ENCODE results near the gene NIPAL1.

The NIPAL1 gene

GRCh38 chr4:48041535-48042137 is 25.1 kb downstream of the NIPAL1 start:
- H3K27me3 ChIP-seq (ENCODE audit: low read depth, low read length) = peaks cover 3% of the 10 kb centered on the region
- no peak overlapping the region for H3K4me3 ChIP-seq (ENCODE audit: low read depth in 1 of 2, low read length in 2 of 2)
- no peaks in the 10 kb centered on the region for H3K36me3 ChIP-seq (ENCODE audit: control insufficient read depth in 1 of 2, insufficient read depth in 2 of 2, low read length in 2 of 2)
- H3K27ac ChIP-seq (ENCODE audit: low read length) = no peak overlapping the region
- H3K4me1 ChIP-seq (ENCODE audit: control insufficient read depth in 1 of 2, insufficient read depth in 2 of 2, low read length in 2 of 2) = no peaks in the 10 kb centered on the region
- no peaks in the 10 kb centered on the region for H3K9me3 ChIP-seq (ENCODE audit: control insufficient read depth in 1 of 2, low read length in 2 of 2)

DNA sequence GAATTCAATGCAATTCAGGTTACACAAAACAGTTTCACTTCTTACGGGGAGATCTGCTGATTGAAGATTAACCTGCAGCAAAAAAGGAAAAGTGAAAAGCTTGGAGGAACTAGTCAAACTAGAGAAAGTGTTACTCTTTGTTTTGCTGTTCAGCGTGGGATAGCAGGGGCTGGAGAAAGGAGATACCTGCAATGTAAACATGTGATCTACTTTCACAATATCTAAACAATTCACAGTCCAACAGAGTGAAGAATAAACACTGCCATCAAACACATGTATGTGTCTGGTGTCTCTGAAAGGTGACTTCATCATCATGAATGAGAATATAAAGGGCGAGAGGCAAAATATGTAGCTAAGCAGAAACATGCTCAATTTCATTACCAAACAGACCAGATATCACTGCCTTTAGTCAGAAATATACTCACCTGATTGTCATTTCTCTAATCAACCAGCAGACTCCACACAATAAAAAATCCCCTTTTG is 26.4 kb downstream of the NIPAL1 start:
- Histone ChIP-seq H3K36me3 (ENCODE audit: control insufficient read depth in 1 of 2, insufficient read depth in 2 of 2, low read length in 2 of 2) (no peaks in the 10 kb centered on the region), H3K4me1 (ENCODE audit: control insufficient read depth in 1 of 2, insufficient read depth in 2 of 2, low read length in 2 of 2) (peaks cover 0 to 5% of the 10 kb centered on the region in 2 donors), H3K27ac (ENCODE audit: low read length) (no peak overlapping the region), H3K4me3 (ENCODE audit: low read depth in 1 of 2, low read length in 2 of 2) (no peak overlapping the region), H3K27me3 (ENCODE audit: low read depth, low read length) (peaks cover 5% of the 10 kb centered on the region), H3K9me3 (ENCODE audit: control insufficient read depth in 1 of 2, low read length in 2 of 2) (no peaks in the 10 kb centered on the region)

GRCh38 chr4:48043504-48043903 is 26.9 kb downstream of the NIPAL1 start:
- H3K27me3 ChIP-seq (ENCODE audit: low read depth, low read length) = peaks cover 5% of the 10 kb centered on the region

GRCh38 chr4:48044298-48044697 is 27.7 kb downstream of the NIPAL1 start:
- H3K4me3 ChIP-seq (ENCODE audit: low read depth in 1 of 2, low read length in 2 of 2) = no peak overlapping the region
- no peaks in the 10 kb centered on the region for H3K9me3 ChIP-seq (ENCODE audit: control insufficient read depth in 1 of 2, low read length in 2 of 2)
- peaks cover 0 to 5% of the 10 kb centered on the region in 2 donors for H3K4me1 ChIP-seq (ENCODE audit: control insufficient read depth in 1 of 2, insufficient read depth in 2 of 2, low read length in 2 of 2)
- H3K27ac ChIP-seq (ENCODE audit: low read length) = no peak overlapping the region
- no peaks in the 10 kb centered on the region for H3K36me3 ChIP-seq (ENCODE audit: control insufficient read depth in 1 of 2, insufficient read depth in 2 of 2, low read length in 2 of 2)
- peaks cover 5% of the 10 kb centered on the region for H3K27me3 ChIP-seq (ENCODE audit: low read depth, low read length)

More at GRCh38 chr4:48043504-48043903, 26.9 kb downstream of the NIPAL1 start:
- Histone ChIP-seq H3K4me3 (ENCODE audit: low read depth in 1 of 2, low read length in 2 of 2) (no peak overlapping the region), H3K4me1 (ENCODE audit: control insufficient read depth in 1 of 2, insufficient read depth in 2 of 2, low read length in 2 of 2) (peaks cover 0 to 5% of the 10 kb centered on the region in 2 donors), H3K36me3 (ENCODE audit: control insufficient read depth in 1 of 2, insufficient read depth in 2 of 2, low read length in 2 of 2) (no peaks in the 10 kb centered on the region), H3K27ac (ENCODE audit: low read length) (no peak overlapping the region), H3K9me3 (ENCODE audit: control insufficient read depth in 1 of 2, low read length in 2 of 2) (no peaks in the 10 kb centered on the region)

GRCh38 chr4:48046059-48046458 is 29.5 kb downstream of the NIPAL1 start:
- Histone ChIP-seq H3K4me3 (ENCODE audit: low read depth in 1 of 2, low read length in 2 of 2) (no peak overlapping the region), H3K27me3 (ENCODE audit: low read depth, low read length) (peaks cover 5% of the 10 kb centered on the region), H3K4me1 (ENCODE audit: control insufficient read depth in 1 of 2, insufficient read depth in 2 of 2, low read length in 2 of 2) (peaks cover 0 to 5% of the 10 kb centered on the region in 2 donors), H3K36me3 (ENCODE audit: control insufficient read depth in 1 of 2, insufficient read depth in 2 of 2, low read length in 2 of 2) (no peaks in the 10 kb centered on the region), H3K9me3 (ENCODE audit: control insufficient read depth in 1 of 2, low read length in 2 of 2) (no peaks in the 10 kb centered on the region), H3K27ac (ENCODE audit: low read length) (no peak overlapping the region)

- peaks cover 5% of the 10 kb centered on the region for H3K27me3 ChIP-seq (ENCODE audit: low read depth, low read length)
These were observed 30.9 kb downstream of the NIPAL1 start for GRCh38 chr4:48047421-48047844.

GRCh38 chr4:48047896-48048295 is 31.3 kb downstream of the NIPAL1 start:
- H3K9me3 ChIP-seq (ENCODE audit: control insufficient read depth in 1 of 2, low read length in 2 of 2) = no peaks in the 10 kb centered on the region
- peaks cover 5% of the 10 kb centered on the region for H3K27me3 ChIP-seq (ENCODE audit: low read depth, low read length)
- H3K27ac ChIP-seq (ENCODE audit: low read length) = no peak overlapping the region
- H3K36me3 ChIP-seq (ENCODE audit: control insufficient read depth in 1 of 2, insufficient read depth in 2 of 2, low read length in 2 of 2) = no peaks in the 10 kb centered on the region
- H3K4me1 ChIP-seq (ENCODE audit: control insufficient read depth in 1 of 2, insufficient read depth in 2 of 2, low read length in 2 of 2) = peaks cover 0 to 5% of the 10 kb centered on the region in 2 donors
- H3K4me3 ChIP-seq (ENCODE audit: low read depth in 1 of 2, low read length in 2 of 2) = no peak overlapping the region

More at GRCh38 chr4:48047421-48047844, 30.9 kb downstream of the NIPAL1 start:
- Histone ChIP-seq H3K4me1 (ENCODE audit: control insufficient read depth in 1 of 2, insufficient read depth in 2 of 2, low read length in 2 of 2) (peaks cover 0 to 5% of the 10 kb centered on the region in 2 donors), H3K9me3 (ENCODE audit: control insufficient read depth in 1 of 2, low read length in 2 of 2) (no peaks in the 10 kb centered on the region), H3K4me3 (ENCODE audit: low read depth in 1 of 2, low read length in 2 of 2) (no peak overlapping the region), H3K36me3 (ENCODE audit: control insufficient read depth in 1 of 2, insufficient read depth in 2 of 2, low read length in 2 of 2) (no peaks in the 10 kb centered on the region), H3K27ac (ENCODE audit: low read length) (no peak overlapping the region)

GRCh38 chr4:48049483-48049882 is 32.9 kb downstream of the NIPAL1 start:
- Histone ChIP-seq H3K27me3 (ENCODE audit: low read depth, low read length) (peaks cover 5% of the 10 kb centered on the region), H3K27ac (ENCODE audit: low read length) (no peak overlapping the region), H3K36me3 (ENCODE audit: control insufficient read depth in 1 of 2, insufficient read depth in 2 of 2, low read length in 2 of 2) (no peaks in the 10 kb centered on the region), H3K4me3 (ENCODE audit: low read depth in 1 of 2, low read length in 2 of 2) (no peak overlapping the region), H3K4me1 (ENCODE audit: control insufficient read depth in 1 of 2, insufficient read depth in 2 of 2, low read length in 2 of 2) (peaks cover 0 to 5% of the 10 kb centered on the region in 2 donors), H3K9me3 (ENCODE audit: control insufficient read depth in 1 of 2, low read length in 2 of 2) (no peaks in the 10 kb centered on the region)

DNA sequence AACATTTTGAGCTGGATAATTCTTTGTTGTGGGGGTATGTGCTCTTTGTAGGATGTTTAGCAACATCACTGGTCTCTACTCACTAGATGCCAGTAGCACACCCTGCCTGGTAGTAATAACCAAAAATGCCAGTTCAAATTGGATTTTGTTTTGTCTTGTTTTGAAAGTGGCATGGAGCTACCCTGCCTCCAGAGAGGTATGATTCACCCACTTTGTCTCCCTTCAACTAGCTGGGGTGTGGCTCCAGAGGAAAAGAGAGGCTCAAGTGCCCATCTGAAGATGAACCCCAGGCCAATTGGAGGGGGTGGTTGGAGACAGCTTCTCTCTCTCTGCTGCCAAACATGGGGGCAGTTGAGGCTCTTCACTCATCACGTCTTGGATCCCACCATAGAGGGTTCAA is 34.5 kb downstream of the NIPAL1 start:
- Histone ChIP-seq H3K9me3 (ENCODE audit: control insufficient read depth in 1 of 2, low read length in 2 of 2) (no peaks in the 10 kb centered on the region), H3K27ac (ENCODE audit: low read length) (no peak overlapping the region), H3K27me3 (ENCODE audit: low read depth, low read length) (peaks cover 5% of the 10 kb centered on the region), H3K4me3 (ENCODE audit: low read depth in 1 of 2, low read length in 2 of 2) (no peak overlapping the region), H3K36me3 (ENCODE audit: control insufficient read depth in 1 of 2, insufficient read depth in 2 of 2, low read length in 2 of 2) (no peaks in the 10 kb centered on the region), H3K4me1 (ENCODE audit: control insufficient read depth in 1 of 2, insufficient read depth in 2 of 2, low read length in 2 of 2) (peaks cover 0 to 5% of the 10 kb centered on the region in 2 donors)

DNA sequence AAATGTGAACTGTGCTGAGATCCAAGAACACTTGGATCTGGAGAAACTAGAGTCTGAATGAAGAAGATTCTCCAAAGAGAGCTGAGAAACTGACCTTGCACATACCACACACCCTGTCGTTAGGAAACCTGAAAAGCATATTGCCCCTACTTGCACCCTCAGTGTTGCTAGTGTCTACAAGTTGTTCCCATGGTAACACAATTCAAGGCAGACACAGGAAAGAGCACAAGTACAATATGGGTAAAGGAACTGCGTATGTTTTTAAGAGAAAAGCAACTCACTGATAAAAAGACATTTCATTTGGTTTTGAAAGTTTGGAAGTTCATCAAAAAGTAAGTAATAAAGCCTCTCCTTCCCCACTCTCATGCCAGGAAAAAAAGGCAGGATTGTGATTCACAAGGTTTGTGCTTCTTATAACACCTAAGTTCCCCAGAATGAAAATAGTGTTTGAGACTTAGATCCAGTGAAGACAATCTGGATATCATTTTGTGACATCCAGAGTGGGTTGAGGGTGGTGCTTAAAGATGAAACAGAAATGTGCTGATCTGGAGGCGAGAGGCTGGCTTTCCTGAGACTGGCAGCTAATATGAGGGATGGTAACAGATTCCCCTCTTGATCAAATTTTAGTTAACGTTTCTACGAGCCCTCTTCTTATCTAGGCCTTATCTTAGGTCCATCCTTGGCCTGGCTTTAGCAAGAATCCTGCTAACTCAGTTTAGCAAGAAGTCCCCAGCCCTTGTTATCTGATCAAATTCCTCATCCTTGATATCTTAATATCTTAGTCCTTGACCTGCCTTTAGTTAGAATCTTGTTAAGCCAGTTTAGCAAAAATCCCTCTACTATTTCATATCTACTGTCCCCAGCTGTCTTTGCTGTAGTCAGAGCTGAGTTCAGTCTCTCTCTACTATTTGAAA is 42.3 kb downstream of the NIPAL1 start:
- Histone ChIP-seq H3K27me3 (ENCODE audit: low read depth, low read length) (no peaks in the 10 kb centered on the region), H3K9me3 (ENCODE audit: control insufficient read depth in 1 of 2, low read length in 2 of 2) (no peaks in the 10 kb centered on the region), H3K27ac (ENCODE audit: low read length) (no peak overlapping the region), H3K36me3 (ENCODE audit: control insufficient read depth in 1 of 2, insufficient read depth in 2 of 2, low read length in 2 of 2) (no peaks in the 10 kb centered on the region), H3K4me3 (ENCODE audit: low read depth in 1 of 2, low read length in 2 of 2) (no peak overlapping the region), H3K4me1 (ENCODE audit: control insufficient read depth in 1 of 2, insufficient read depth in 2 of 2, low read length in 2 of 2) (no peaks in the 10 kb centered on the region)

GRCh38 chr4:48064349-48064748 is 47.8 kb downstream of the NIPAL1 start:
- Histone ChIP-seq H3K27me3 (ENCODE audit: low read depth, low read length) (no peaks in the 10 kb centered on the region), H3K9me3 (ENCODE audit: control insufficient read depth in 1 of 2, low read length in 2 of 2) (no peaks in the 10 kb centered on the region), H3K4me3 (ENCODE audit: low read depth in 1 of 2, low read length in 2 of 2) (no peak overlapping the region), H3K27ac (ENCODE audit: low read length) (no peak overlapping the region), H3K36me3 (ENCODE audit: control insufficient read depth in 1 of 2, insufficient read depth in 2 of 2, low read length in 2 of 2) (no peaks in the 10 kb centered on the region), H3K4me1 (ENCODE audit: control insufficient read depth in 1 of 2, insufficient read depth in 2 of 2, low read length in 2 of 2) (no peaks in the 10 kb centered on the region)
